Upper lobe of right lung (tissue), 1 donor: ENCODE measurements around the gene PRKCB. TPM values are rescaled to one million over a fixed set of nuclear protein-coding genes. Genes with fewer than 3 reads are reported as not detected.

ENCODE experiments used
- ATAC-seq: fragments of 200-7000 bp; cut with Tn5 transposase; one replicate; pipeline ENCODE4 v1.9.1; 2020; ENCODE audit warnings: mild to moderate bottlenecking, moderate library complexity
- DNase-seq: peaks from one replicate; pipeline ENCODE4 v3.0.0-alpha.2; 2020
- H3K27ac ChIP-seq: fragments of 200-600 bp; one replicate; pipeline ENCODE4 v1.8.0; 2022
- H3K27me3 ChIP-seq: fragments of 200-600 bp; one replicate; pipeline ENCODE4 v1.8.0; 2022; ENCODE audit warnings: mild to moderate bottlenecking
- H3K36me3 ChIP-seq: fragments of 200-600 bp; one replicate; pipeline ENCODE4 v1.8.0; 2022
- H3K4me1 ChIP-seq: fragments of 200-600 bp; one replicate; pipeline ENCODE4 v1.8.0; 2022
- H3K4me3 ChIP-seq: fragments of 200-600 bp; one replicate; pipeline ENCODE4 v1.8.0; 2022; ENCODE audit warnings: mild to moderate bottlenecking
- H3K9me3 ChIP-seq: fragments of 200-600 bp; one replicate; pipeline ENCODE4 v1.8.0; 2022
- intact Hi-C: fragments of 100-400 bp; cut with DNase I; formaldehyde crosslinking; loops from one replicate; pipeline ENCODE4 v1.11.0; 2022
- total RNA-seq: library from RNA; stranded (reverse); fragmentation: NEBNext Ultra II Directional; extraction: Animal tissue kit (Norgen Biotek cat#: 25700); gene quantifications from one replicate; pipeline ENCODE4 v1.2.1, GENCODE V29; 2021
- TF ChIP-seq, protein P1 (sequence below): fragments of 200-600 bp; IDR thresholded peaks from one replicate; pipeline ENCODE4 v1.8.0; 2022; ENCODE audit warnings: antibody characterized with exemption
- donor health status: DM: no; HTN: yes; CAD: no; lungs with severe emphysema.

The PRKCB gene
- total RNA-seq, 1 donor from 2014 or later = 25.2 TPM

DNA sequence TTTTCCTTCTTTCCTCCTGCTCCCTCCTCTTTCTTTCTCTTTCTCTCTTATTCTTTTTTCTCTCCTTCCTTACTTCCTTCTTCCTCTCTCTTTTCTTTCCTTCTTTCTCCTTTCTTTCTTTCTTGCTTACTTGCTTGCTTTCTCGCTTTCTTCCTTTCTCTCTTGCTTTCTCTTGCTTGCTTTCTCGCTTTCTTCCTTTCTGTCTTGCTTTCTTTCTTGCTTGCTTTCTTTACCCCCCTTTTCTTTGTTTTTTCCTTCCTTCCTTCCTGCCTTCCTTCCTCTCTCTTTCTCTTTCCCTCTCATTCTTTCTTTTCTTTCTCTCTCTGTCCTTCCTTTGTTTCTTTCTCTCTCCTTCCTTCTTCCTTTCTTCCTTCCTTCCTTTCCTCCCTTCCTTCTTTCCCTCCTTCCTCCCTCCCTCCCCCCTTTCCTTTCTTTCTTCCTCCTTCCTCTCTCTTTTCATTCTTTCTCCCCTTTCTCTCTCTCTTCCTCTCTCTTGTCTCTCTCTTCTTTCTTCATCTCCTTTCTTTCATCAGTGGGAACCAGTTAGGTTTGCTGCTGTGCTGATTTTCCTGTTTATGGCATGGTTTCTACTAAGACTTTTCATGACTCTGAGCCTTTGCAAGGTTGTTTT lies 277.4 kb downstream of the PRKCB start:
- DNase-seq (no peak), ATAC-seq (no peak)
- no peaks in the 10 kb centered on the region for H3K27me3 ChIP-seq
- no peak overlapping the region for H3K27ac ChIP-seq
- no peaks in the 10 kb centered on the region for H3K36me3 ChIP-seq
- H3K4me3 ChIP-seq = no peak overlapping the region
- no peaks in the 10 kb centered on the region for H3K9me3 ChIP-seq
- H3K4me1 ChIP-seq = no peaks in the 10 kb centered on the region
- intact Hi-C loops = no loop called here
- TF ChIP-seq, protein P1, sequence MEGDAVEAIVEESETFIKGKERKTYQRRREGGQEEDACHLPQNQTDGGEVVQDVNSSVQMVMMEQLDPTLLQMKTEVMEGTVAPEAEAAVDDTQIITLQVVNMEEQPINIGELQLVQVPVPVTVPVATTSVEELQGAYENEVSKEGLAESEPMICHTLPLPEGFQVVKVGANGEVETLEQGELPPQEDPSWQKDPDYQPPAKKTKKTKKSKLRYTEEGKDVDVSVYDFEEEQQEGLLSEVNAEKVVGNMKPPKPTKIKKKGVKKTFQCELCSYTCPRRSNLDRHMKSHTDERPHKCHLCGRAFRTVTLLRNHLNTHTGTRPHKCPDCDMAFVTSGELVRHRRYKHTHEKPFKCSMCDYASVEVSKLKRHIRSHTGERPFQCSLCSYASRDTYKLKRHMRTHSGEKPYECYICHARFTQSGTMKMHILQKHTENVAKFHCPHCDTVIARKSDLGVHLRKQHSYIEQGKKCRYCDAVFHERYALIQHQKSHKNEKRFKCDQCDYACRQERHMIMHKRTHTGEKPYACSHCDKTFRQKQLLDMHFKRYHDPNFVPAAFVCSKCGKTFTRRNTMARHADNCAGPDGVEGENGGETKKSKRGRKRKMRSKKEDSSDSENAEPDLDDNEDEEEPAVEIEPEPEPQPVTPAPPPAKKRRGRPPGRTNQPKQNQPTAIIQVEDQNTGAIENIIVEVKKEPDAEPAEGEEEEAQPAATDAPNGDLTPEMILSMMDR = no peak

DNA sequence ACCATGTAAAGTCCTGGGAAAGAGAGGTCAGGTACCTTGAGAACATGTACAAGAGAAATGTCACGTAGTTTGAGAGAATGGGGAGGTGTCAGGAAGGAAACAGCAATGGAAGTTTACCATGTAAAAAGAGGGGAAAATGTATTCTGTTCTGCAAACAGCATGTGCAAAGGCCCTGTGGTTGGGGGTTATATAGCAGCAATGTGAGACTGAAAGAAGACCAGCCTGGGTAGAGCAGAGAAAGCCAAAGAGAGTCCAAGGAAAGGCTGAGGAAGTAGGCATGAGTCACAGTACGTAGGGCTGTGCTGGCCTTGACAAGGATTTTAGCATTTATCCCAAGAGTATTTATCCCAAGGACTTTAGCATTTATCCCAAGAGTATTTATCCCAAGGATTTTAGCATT lies 279.1 kb downstream of the PRKCB start:
- Histone ChIP-seq H3K27me3 (no peaks in the 10 kb centered on the region), H3K36me3 (no peaks in the 10 kb centered on the region), H3K4me3 (no peak overlapping the region), H3K27ac (no peak overlapping the region), H3K9me3 (no peaks in the 10 kb centered on the region), H3K4me1 (no peaks in the 10 kb centered on the region)
- TF ChIP-seq, protein P1 = no peak
- intact Hi-C loops = no loop called here
- DNase-seq (no peak), ATAC-seq (no peak)

DNA sequence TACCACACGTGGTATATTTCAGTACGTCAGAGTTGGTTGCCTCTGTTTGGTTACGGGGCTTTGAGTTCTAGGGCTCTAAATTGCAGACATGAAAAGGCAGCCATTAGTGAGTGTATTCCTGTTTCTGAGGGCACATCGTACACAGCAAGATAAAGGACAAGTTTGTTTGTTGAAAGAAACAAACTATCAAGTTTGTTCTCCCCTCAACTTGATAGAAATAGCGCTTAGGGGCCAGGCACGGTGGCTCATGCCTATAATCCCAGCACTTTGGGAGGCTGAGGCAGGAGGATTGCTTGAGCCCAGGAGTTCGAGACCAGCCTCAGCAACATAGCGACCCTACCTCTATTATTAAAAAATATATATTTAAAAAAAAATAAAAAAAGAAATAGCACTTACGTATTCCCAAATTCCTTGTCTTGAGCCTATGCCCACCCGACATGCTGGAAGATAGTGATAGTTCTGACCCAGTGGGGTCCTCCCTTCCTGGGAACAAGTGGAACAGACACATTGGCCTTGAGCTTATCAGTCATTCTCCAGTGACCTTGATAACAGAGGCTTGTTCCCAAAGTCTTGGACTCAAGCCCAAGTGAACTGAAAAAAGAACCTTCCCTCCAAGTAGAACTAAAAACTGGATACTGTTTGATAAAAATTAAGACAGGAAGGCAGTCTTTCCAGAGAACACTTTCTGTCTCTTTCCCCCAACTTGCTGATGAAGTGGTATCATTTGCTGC lies 280.4 kb downstream of the PRKCB start:
- Histone ChIP-seq H3K4me1 (no peaks in the 10 kb centered on the region), H3K4me3 (no peak overlapping the region), H3K9me3 (no peaks in the 10 kb centered on the region), H3K36me3 (no peaks in the 10 kb centered on the region), H3K27ac (no peak overlapping the region), H3K27me3 (no peaks in the 10 kb centered on the region)
- DNase-seq (no peak), ATAC-seq (no peak)
- intact Hi-C loops = no loop called here
- TF ChIP-seq, protein P1 = no peak

DNA sequence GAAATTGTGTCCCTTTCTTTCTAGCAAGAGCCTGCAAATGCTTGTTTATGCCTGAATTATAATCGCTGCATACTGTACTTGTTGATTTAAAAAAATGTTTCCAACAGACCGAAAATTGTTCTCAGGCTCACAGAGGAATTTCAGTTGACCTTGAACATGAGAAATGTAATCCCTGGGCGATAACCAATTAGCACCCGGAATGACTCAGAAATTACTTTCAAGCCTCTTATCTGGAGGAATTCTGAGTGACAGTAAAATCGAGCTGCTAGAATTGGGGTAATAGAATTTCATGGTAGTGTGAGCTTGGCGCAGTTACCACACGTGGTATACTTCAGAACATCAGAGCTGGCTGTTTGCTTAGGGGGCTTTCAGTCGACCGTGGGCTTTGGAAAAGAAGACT lies 281.2 kb downstream of the PRKCB start:
- ATAC-seq = no peak
- Histone ChIP-seq H3K4me1 (no peaks in the 10 kb centered on the region), H3K27me3 (no peaks in the 10 kb centered on the region), H3K27ac (no peak overlapping the region), H3K36me3 (no peaks in the 10 kb centered on the region), H3K4me3 (no peak overlapping the region), H3K9me3 (no peaks in the 10 kb centered on the region)
- TF ChIP-seq, protein P1 = no peak
- DNase-seq = no peak
- intact Hi-C loops = no loop called here

DNA sequence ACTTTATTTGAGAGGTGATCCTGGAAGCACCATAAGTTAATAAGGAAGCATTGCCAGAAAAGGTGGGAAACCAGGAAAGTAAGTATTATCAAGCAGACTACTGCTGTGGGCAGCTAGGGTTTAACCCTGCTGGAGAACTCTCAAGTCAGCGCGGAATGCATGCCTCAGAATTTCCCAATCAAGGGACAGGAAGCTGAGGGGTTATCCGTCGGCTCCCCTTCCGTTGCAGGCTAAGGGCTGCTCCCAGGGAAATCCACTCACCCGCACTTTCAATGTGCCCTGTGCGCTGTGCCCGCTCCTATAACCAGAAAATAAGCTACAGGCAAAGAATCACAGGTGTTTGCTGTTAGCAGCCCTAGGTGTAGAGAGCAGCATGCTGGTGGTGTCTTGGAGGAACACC lies 281.9 kb downstream of the PRKCB start:
- H3K4me3 ChIP-seq = no peak overlapping the region
- no peak overlapping the region for H3K27ac ChIP-seq
- no peaks in the 10 kb centered on the region for H3K4me1 ChIP-seq
- TF ChIP-seq, protein P1 = no peak
- ATAC-seq (no peak), DNase-seq (no peak)
- no peaks in the 10 kb centered on the region for H3K9me3 ChIP-seq
- no peaks in the 10 kb centered on the region for H3K27me3 ChIP-seq
- no peaks in the 10 kb centered on the region for H3K36me3 ChIP-seq
- intact Hi-C loops = no loop called here
